Measurements from ENCODE around the gene ATP6V1G2. TPM values are rescaled to one million over a fixed set of nuclear protein-coding genes. Genes with fewer than 3 reads are reported as not detected.

The ATP6V1G2 gene
- total and polyA plus RNA-seq, 2 of the 8 experiments (the other 6 are each of a cell fraction or from before 2014, with no cell fraction given), result 3.0 to 5.7 TPM

GRCh38 chr6:31497531-31498476 is 48.6 kb downstream of the ATP6V1G2 start, which contains the start of gene MICB (continued):
- TF ChIP-seq CHD7 (IDR thresholded peaks at IDR 0.05; ENCODE audit: insufficient replicate concordance, low read length) (no peak), CHD2 (IDR thresholded peaks at IDR 0.05; ENCODE audit: low read length) (no peak), TCF12 (IDR thresholded peaks at IDR 0.05; ENCODE audit: low read depth, low read length) (no peak), HDAC2 (IDR thresholded peaks at IDR 0.05; ENCODE audit: borderline replicate concordance in 1 of 2, low read depth in 2 of 2, low read length in 2 of 2) (0 out of 4 replicates have a peak, but pooled peaks of 1 of the 2 experiments have one; percentile 49), RBBP5 (IDR thresholded peaks at IDR 0.05; ENCODE audit: borderline replicate concordance, low read depth, low read length) (no peak), RFX5 (IDR thresholded peaks at IDR 0.05; ENCODE audit: borderline replicate concordance, low read depth, low read length) (no peak), KDM1A (IDR thresholded peaks at IDR 0.05; ENCODE audit: borderline replicate concordance, low read length) (peak; percentile 47; the same call in 1 of the 2 replicates), JUN (IDR thresholded peaks at IDR 0.05; ENCODE audit: low read depth, low read length) (no peak), RXRA (IDR thresholded peaks at IDR 0.05; ENCODE audit: insufficient read depth, low read depth, low read length) (no peak)

Data from H1 (cell line).